ENCODE results near the gene CHML. TPM values are rescaled to one million over a fixed set of nuclear protein-coding genes. Genes with fewer than 3 reads are reported as not detected.

The CHML gene
- total RNA-seq, 1 donor, result 11.6 TPM

- H3K79me2 ChIP-seq (ENCODE audit: insufficient read depth, low read length), result no peaks in the 10 kb centered on the region
- H3K36me3 ChIP-seq (ENCODE audit: insufficient read depth, low read length), result no peaks in the 10 kb centered on the region
- H3K27me3 ChIP-seq (ENCODE audit: insufficient read depth, low read length), result no peaks in the 10 kb centered on the region
- no peak overlapping the region for H2AFZ ChIP-seq (ENCODE audit: low read length)
- H3K4me3 ChIP-seq (ENCODE audit: insufficient read depth, low read length), result no peak overlapping the region
- H4K20me1 ChIP-seq (ENCODE audit: insufficient read depth, low read length), result no peaks in the 10 kb centered on the region
- H3K4me2 ChIP-seq (ENCODE audit: insufficient read depth, low read length), result no peak overlapping the region
- TF ChIP-seq CTCF (IDR thresholded peaks at IDR 0.05; ENCODE audit: extremely low read depth, low read depth, low read length), result no peak
- no peak for DNase-seq (ENCODE audit: insufficient read length, low spot score, missing footprints)
- H3K27ac ChIP-seq (ENCODE audit: low read depth, low read length), result no peak overlapping the region
- peaks cover 3% of the 10 kb centered on the region for H3K4me1 ChIP-seq (ENCODE audit: insufficient read depth, low read length)
- H3K9me3 ChIP-seq (ENCODE audit: low read depth, low read length), result no peaks in the 10 kb centered on the region
Measured at GRCh38 chr1:241644259-241644658, 4.1 kb upstream of the CHML start.

- Histone ChIP-seq H2AFZ (ENCODE audit: low read length) (no peak overlapping the region), H3K4me1 (ENCODE audit: insufficient read depth, low read length) (peaks cover 3% of the 10 kb centered on the region), H3K4me2 (ENCODE audit: insufficient read depth, low read length) (no peak overlapping the region), H4K20me1 (ENCODE audit: insufficient read depth, low read length) (no peaks in the 10 kb centered on the region), H3K79me2 (ENCODE audit: insufficient read depth, low read length) (peaks cover 8% of the 10 kb centered on the region), H3K27me3 (ENCODE audit: insufficient read depth, low read length) (no peaks in the 10 kb centered on the region), H3K27ac (ENCODE audit: low read depth, low read length) (no peak overlapping the region), H3K4me3 (ENCODE audit: insufficient read depth, low read length) (no peak overlapping the region), H3K36me3 (ENCODE audit: insufficient read depth, low read length) (no peaks in the 10 kb centered on the region), H3K9me3 (ENCODE audit: low read depth, low read length) (no peaks in the 10 kb centered on the region)
- DNase-seq (ENCODE audit: insufficient read length, low spot score, missing footprints), result no peak
- no peak for TF ChIP-seq CTCF (IDR thresholded peaks at IDR 0.05; ENCODE audit: extremely low read depth, low read depth, low read length)
Measured at GRCh38 chr1:241642593-241642944, 2.4 kb upstream of the CHML start.

DNA sequence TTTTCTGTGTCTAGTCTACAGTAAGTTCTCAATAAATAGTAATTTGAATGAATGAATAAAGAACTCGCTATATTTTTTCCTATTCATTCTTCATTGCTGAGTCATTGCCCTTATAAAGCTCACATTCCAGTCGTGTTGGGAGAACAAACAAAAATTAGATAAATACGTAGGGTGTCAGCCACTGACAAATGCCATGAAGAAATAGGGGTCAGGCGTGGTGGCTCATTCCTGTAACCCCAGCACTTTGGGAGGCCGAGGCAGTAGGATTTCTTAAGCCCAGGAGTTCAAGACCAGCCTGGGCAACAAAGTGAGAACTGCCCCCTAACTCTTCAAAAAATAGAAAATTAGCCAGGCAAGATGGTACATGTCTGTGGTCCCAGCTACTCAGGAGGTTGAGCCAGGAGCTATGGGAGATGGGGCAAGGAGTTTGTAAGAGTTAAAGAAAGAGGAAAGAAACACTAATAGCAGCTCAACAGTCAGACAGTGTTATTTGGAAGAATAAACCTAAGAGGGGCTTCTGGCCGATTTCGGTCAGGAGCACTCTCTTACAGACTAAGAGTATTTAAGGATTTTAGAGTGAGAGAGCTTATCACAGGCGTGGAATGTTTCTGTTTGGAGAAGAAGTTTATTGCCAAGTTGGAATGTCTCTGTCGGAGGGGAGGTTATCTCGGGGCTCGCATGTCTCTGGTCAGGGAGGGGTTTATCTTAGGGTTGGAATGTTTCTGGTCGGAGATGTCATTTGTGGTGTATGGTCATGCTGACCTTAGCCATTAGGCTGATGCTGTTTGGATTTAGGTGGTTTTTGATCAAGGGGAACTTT lies 1.8 kb upstream of the CHML start:
- Histone ChIP-seq H3K9me3 (ENCODE audit: low read depth, low read length) (no peaks in the 10 kb centered on the region), H3K36me3 (ENCODE audit: insufficient read depth, low read length) (no peaks in the 10 kb centered on the region), H3K27ac (ENCODE audit: low read depth, low read length) (no peak overlapping the region), H3K4me2 (ENCODE audit: insufficient read depth, low read length) (no peak overlapping the region), H2AFZ (ENCODE audit: low read length) (no peak overlapping the region), H3K4me1 (ENCODE audit: insufficient read depth, low read length) (peaks cover 9% of the 10 kb centered on the region), H3K79me2 (ENCODE audit: insufficient read depth, low read length) (peaks cover 12% of the 10 kb centered on the region), H4K20me1 (ENCODE audit: insufficient read depth, low read length) (no peaks in the 10 kb centered on the region), H3K27me3 (ENCODE audit: insufficient read depth, low read length) (no peaks in the 10 kb centered on the region), H3K4me3 (ENCODE audit: insufficient read depth, low read length) (no peak overlapping the region)
- no peak for TF ChIP-seq CTCF (IDR thresholded peaks at IDR 0.05; ENCODE audit: extremely low read depth, low read depth, low read length)
- peak; percentile 90 for DNase-seq (ENCODE audit: insufficient read length, low spot score, missing footprints)

GRCh38 chr1:241640867-241641622 lies 876 bp upstream of the CHML start:
- no peak for TF ChIP-seq CTCF (IDR thresholded peaks at IDR 0.05; ENCODE audit: extremely low read depth, low read depth, low read length)
- H2AFZ ChIP-seq (ENCODE audit: low read length), result peak overlapping the region; percentile 88
- H3K27ac ChIP-seq (ENCODE audit: low read depth, low read length), result peak overlapping the region; percentile 15
- H3K9me3 ChIP-seq (ENCODE audit: low read depth, low read length), result no peaks in the 10 kb centered on the region
- DNase-seq (ENCODE audit: insufficient read length, low spot score, missing footprints), result peak; percentile 31
- H3K4me3 ChIP-seq (ENCODE audit: insufficient read depth, low read length), result peak overlapping the region; percentile 79
- H4K20me1 ChIP-seq (ENCODE audit: insufficient read depth, low read length), result no peaks in the 10 kb centered on the region
- H3K4me1 ChIP-seq (ENCODE audit: insufficient read depth, low read length), result peaks cover 11% of the 10 kb centered on the region
- H3K79me2 ChIP-seq (ENCODE audit: insufficient read depth, low read length), result peaks cover 14% of the 10 kb centered on the region
- H3K27me3 ChIP-seq (ENCODE audit: insufficient read depth, low read length), result no peaks in the 10 kb centered on the region
- peak overlapping the region; percentile 82 for H3K4me2 ChIP-seq (ENCODE audit: insufficient read depth, low read length)
- no peaks in the 10 kb centered on the region for H3K36me3 ChIP-seq (ENCODE audit: insufficient read depth, low read length)
